IMR-90 (cell line): ENCODE data around the gene TRMO.

ENCODE experiments used
- BHLHE40 ChIP-seq: fragments of 150-350 bp; IDR thresholded peaks from 2 replicates; pipeline ENCODE4 v1.6.1; 2016; ENCODE audit warnings: mild to moderate bottlenecking, low read depth, low read length
- CEBPB ChIP-seq: IDR thresholded peaks from 2 replicates; pipeline ENCODE4 v1.6.1; 2012; ENCODE audit warnings: low read depth, low read length, improper control_type of control experiment
- CHD1 ChIP-seq: IDR thresholded peaks from 2 replicates; pipeline ENCODE4 v1.6.1; 2012; ENCODE audit warnings: low read depth, low read length, improper control_type of control experiment
- CTCF ChIP-seq: conservative IDR thresholded peaks from 2 replicates; pipeline ENCODE4 v1.5.1; 2012; ENCODE audit warnings: mild to moderate bottlenecking, low read depth, low read length, improper control_type of control experiment
- ELK1 ChIP-seq: fragments of 150-350 bp; IDR thresholded peaks from 2 replicates; pipeline ENCODE4 v1.6.1; 2016; ENCODE audit warnings: low read depth, mild to moderate bottlenecking, low read length, moderate library complexity, borderline replicate concordance
- MAFK ChIP-seq: IDR thresholded peaks from 2 replicates; pipeline ENCODE4 v1.6.1; 2012; ENCODE audit warnings: low read depth, low read length, improper control_type of control experiment
- MXI1 ChIP-seq: IDR thresholded peaks from 2 replicates; pipeline ENCODE4 v1.6.1; 2012; ENCODE audit warnings: low read depth, mild to moderate bottlenecking, low read length, moderate library complexity, borderline replicate concordance
- NFE2L2 ChIP-seq: fragments of 150-350 bp; IDR thresholded peaks from 2 replicates; pipeline ENCODE4 v1.6.1; 2016; ENCODE audit warnings: low read depth, mild to moderate bottlenecking, low read length
- POLR2A ChIP-seq: IDR thresholded peaks from 2 replicates; pipeline ENCODE4 v1.6.1; 2012; ENCODE audit warnings: mild to moderate bottlenecking, low read depth, low read length
- RAD21 ChIP-seq: IDR thresholded peaks from 2 replicates; pipeline ENCODE4 v1.6.1; 2012; ENCODE audit warnings: low read length, improper control_type of control experiment
- SMC3 ChIP-seq: fragments of 150-350 bp; IDR thresholded peaks from 2 replicates; pipeline ENCODE4 v1.6.1; 2016; ENCODE audit warnings: low read depth, mild to moderate bottlenecking, antibody characterized with exemption, low read length, moderate library complexity
- USF2 ChIP-seq: fragments of 150-350 bp; IDR thresholded peaks from 2 replicates; pipeline ENCODE4 v1.6.1; 2017; ENCODE audit warnings: mild to moderate bottlenecking, antibody characterized with exemption, low read length, low read depth

- TF ChIP-seq CTCF (no peak), POLR2A (no peak), RAD21 (no peak), ELK1 (no peak), MXI1 (no peak), SMC3 (no peak), CHD1 (no peak), BHLHE40 (no peak), CEBPB (no peak), USF2 (no peak), NFE2L2 (no peak), MAFK (no peak)
Observed at GRCh38 chr9:97940233-97940632, 17.9 kb upstream of the TRMO start.
